IPS DF 6.9 (cell line): ENCODE data around the gene BAG5.
A peak's percentile ranks its signal among the peaks of the same experiment; 100 is the strongest.

Experiments used
- DNase-seq: peaks from one replicate; pipeline ENCODE4 v3.0.0-alpha.2; 2013; ENCODE audit warnings: low read depth, low spot score
- H3K27ac ChIP-seq: one replicate; pipeline ENCODE4 v1.5.1; 2013; ENCODE audit warnings: low read length, control low read depth
- H3K27me3 ChIP-seq: 2 replicates; pipeline ENCODE4 v1.6.1; 2013; ENCODE audit warnings: mild to moderate bottlenecking, low read length; ENCODE audit not compliant: control insufficient read depth, insufficient read depth
- H3K36me3 ChIP-seq: 2 replicates; pipeline ENCODE4 v1.6.1; 2013; ENCODE audit warnings: low read length; ENCODE audit not compliant: control insufficient read depth, insufficient read depth
- H3K4me1 ChIP-seq: 2 replicates; pipeline ENCODE4 v1.6.1; 2013; ENCODE audit warnings: low read length; ENCODE audit not compliant: control insufficient read depth, insufficient read depth
- H3K4me3 ChIP-seq: 2 replicates; pipeline ENCODE4 v1.5.1; 2013; ENCODE audit warnings: mild to moderate bottlenecking, low read length
- H3K9me3 ChIP-seq: 2 replicates; pipeline ENCODE4 v1.6.1; 2013; ENCODE audit warnings: low read length, inconsistent platforms; ENCODE audit not compliant: control insufficient read depth, insufficient read depth
- WGBS: extraction: QIAGEN DNeasy Blood & Tissue Kit; methylation state at CpG from one replicate; pipeline ENCODE4 v1.1.7; 2013; ENCODE audit warnings: mixed read lengths, missing lambda C conversion rate; ENCODE audit not compliant: insufficient read length, insufficient coverage; 5-methylcytosine and 5-hydroxymethylcytosine counted together

The BAG5 gene

GRCh38 chr14:103521951-103522563 lies 40.4 kb downstream of the BAG5 start:
- H3K4me1 ChIP-seq: peaks cover 12% of the 10 kb centered on the region; the same call in 1 of the 2 replicates

GRCh38 chr14:103521438-103521950 lies 41.0 kb downstream of the BAG5 start:
- no peak for DNase-seq
- no peaks in the 10 kb centered on the region for H3K9me3 ChIP-seq
- no peak overlapping the region for H3K27ac ChIP-seq
- WGBS: no CpG with 5 or more reads among the region's 77 CpGs
- peaks cover 12% of the 10 kb centered on the region; the same call in 1 of the 2 replicates for H3K4me1 ChIP-seq
- H3K27me3 ChIP-seq: peaks cover 4% of the 10 kb centered on the region; the same call in 1 of the 2 replicates
- peaks cover 20% of the 10 kb centered on the region for H3K36me3 ChIP-seq
- H3K4me3 ChIP-seq: peak overlapping the region; percentile 91

More at GRCh38 chr14:103521951-103522563, 40.4 kb downstream of the BAG5 start:
- Histone ChIP-seq H3K36me3 (peaks cover 20% of the 10 kb centered on the region), H3K27me3 (peaks cover 4% of the 10 kb centered on the region; the same call in 1 of the 2 replicates), H3K27ac (no peak overlapping the region), H3K4me3 (peak overlapping the region; percentile 91), H3K9me3 (no peaks in the 10 kb centered on the region)
- DNase-seq: no peak
- no CpG with 5 or more reads among the region's 74 CpGs for WGBS

- Histone ChIP-seq H3K36me3 (peaks cover 20% of the 10 kb centered on the region), H3K27ac (no peak overlapping the region), H3K27me3 (peaks cover 4% of the 10 kb centered on the region; the same call in 1 of the 2 replicates), H3K4me3 (peak overlapping the region; percentile 91), H3K4me1 (peaks cover 12% of the 10 kb centered on the region; the same call in 1 of the 2 replicates), H3K9me3 (no peaks in the 10 kb centered on the region)
- no CpG with 5 or more reads among the region's 66 CpGs for WGBS
- no peak for DNase-seq
These were observed 41.6 kb downstream of the BAG5 start for GRCh38 chr14:103520657-103521437.

GRCh38 chr14:103520269-103520656 lies 42.2 kb downstream of the BAG5 start:
- H3K36me3 ChIP-seq: peaks cover 20% of the 10 kb centered on the region
- peaks cover 4% of the 10 kb centered on the region; the same call in 1 of the 2 replicates for H3K27me3 ChIP-seq
- no CpG with 5 or more reads among the region's 10 CpGs for WGBS
- peaks cover 12% of the 10 kb centered on the region; the same call in 1 of the 2 replicates for H3K4me1 ChIP-seq
- H3K27ac ChIP-seq: no peak overlapping the region
- DNase-seq: no peak
- H3K9me3 ChIP-seq: no peaks in the 10 kb centered on the region
- H3K4me3 ChIP-seq: no peak overlapping the region

GRCh38 chr14:103519837-103520212 lies 42.6 kb downstream of the BAG5 start:
- DNase-seq: no peak
- Histone ChIP-seq H3K4me1 (peaks cover 12% of the 10 kb centered on the region; the same call in 1 of the 2 replicates), H3K27me3 (peaks cover 4% of the 10 kb centered on the region; the same call in 1 of the 2 replicates), H3K9me3 (no peaks in the 10 kb centered on the region), H3K27ac (no peak overlapping the region), H3K4me3 (no peak overlapping the region), H3K36me3 (peaks cover 20% of the 10 kb centered on the region)
- no CpG with 5 or more reads among the region's 22 CpGs for WGBS

- H3K36me3 ChIP-seq: peaks cover 20% of the 10 kb centered on the region
- no peak overlapping the region for H3K4me3 ChIP-seq
- peaks cover 12% of the 10 kb centered on the region; the same call in 1 of the 2 replicates for H3K4me1 ChIP-seq
- H3K27ac ChIP-seq: no peak overlapping the region
- no CpG with 5 or more reads among the region's 13 CpGs for WGBS
- no peaks in the 10 kb centered on the region for H3K9me3 ChIP-seq
- H3K27me3 ChIP-seq: peaks cover 4% of the 10 kb centered on the region; the same call in 1 of the 2 replicates
- DNase-seq: no peak
These were observed 43.2 kb downstream of the BAG5 start for GRCh38 chr14:103519043-103519836.

- H3K27ac ChIP-seq: no peak overlapping the region
These were observed 43.9 kb downstream of the BAG5 start for GRCh38 chr14:103518422-103519042.

GRCh38 chr14:103517721-103518421 lies 44.6 kb downstream of the BAG5 start:
- no peak overlapping the region for H3K27ac ChIP-seq

More at GRCh38 chr14:103518422-103519042, 43.9 kb downstream of the BAG5 start:
- peak; percentile 73 for DNase-seq
- Histone ChIP-seq H3K36me3 (peaks cover 20% of the 10 kb centered on the region), H3K4me3 (no peak overlapping the region), H3K27me3 (no peaks in the 10 kb centered on the region; the same call in 1 of the 2 replicates), H3K9me3 (no peaks in the 10 kb centered on the region), H3K4me1 (peaks cover 12% of the 10 kb centered on the region; the same call in 1 of the 2 replicates)
- no CpG with 5 or more reads among the region's 9 CpGs for WGBS

GRCh38 chr14:103517174-103517566 lies 45.3 kb downstream of the BAG5 start:
- no CpG with 5 or more reads among the region's 10 CpGs for WGBS
- DNase-seq: no peak
- H3K4me1 ChIP-seq: peaks cover 12% of the 10 kb centered on the region; the same call in 1 of the 2 replicates

More at GRCh38 chr14:103517721-103518421, 44.6 kb downstream of the BAG5 start:
- DNase-seq: no peak
- no peaks in the 10 kb centered on the region for H3K27me3 ChIP-seq
- peaks cover 20% of the 10 kb centered on the region for H3K36me3 ChIP-seq
- no CpG with 5 or more reads among the region's 20 CpGs for whole genome bisulfite sequencing
- no peaks in the 10 kb centered on the region for H3K9me3 ChIP-seq
- peaks cover 12% of the 10 kb centered on the region; the same call in 1 of the 2 replicates for H3K4me1 ChIP-seq
- no peak overlapping the region for H3K4me3 ChIP-seq

More at GRCh38 chr14:103517174-103517566, 45.3 kb downstream of the BAG5 start:
- Histone ChIP-seq H3K9me3 (no peaks in the 10 kb centered on the region), H3K36me3 (peaks cover 20% of the 10 kb centered on the region), H3K4me3 (no peak overlapping the region), H3K27ac (no peak overlapping the region), H3K27me3 (no peaks in the 10 kb centered on the region)
